Measurements from ENCODE around the gene UBAC2. TPM values are rescaled to one million over a fixed set of nuclear protein-coding genes. Genes with fewer than 3 reads are reported as not detected.

UBAC2 gene
- total and polyA plus RNA-seq, 2 donors (not counting 3 experiments of a cell fraction or from before 2014, with no cell fraction given), result 45.7 to 54.4 TPM

DNA sequence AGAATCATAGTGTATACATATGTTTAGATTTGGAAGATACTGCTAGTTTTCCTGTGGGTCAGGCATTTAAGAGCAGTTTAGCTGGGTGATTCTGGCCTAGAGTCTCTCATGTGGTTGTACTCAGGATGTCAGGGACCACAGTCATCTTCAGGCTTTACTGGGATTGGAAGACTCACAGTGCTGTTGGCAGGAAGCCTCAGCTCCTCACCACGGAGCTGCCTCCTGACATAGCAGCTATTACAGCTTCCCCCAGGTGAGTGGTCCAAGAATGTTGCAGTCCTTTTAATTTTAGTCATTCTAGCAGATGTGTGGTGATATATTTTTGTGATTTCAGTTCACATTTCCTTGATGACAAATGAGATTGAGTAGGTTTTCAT lies 74.4 kb downstream of the UBAC2 start:
- ChIA-PET POLR2A (no interaction called here), CTCF (interaction anchor here (0.7 to 2.0 kb wide), 4 partner anchors 9 to 161 kb away, joined by 3 to 12 read pairs (median 6); no protein-coding TSS in a partner anchor)
- Histone ChIP-seq H3K9ac (replicated peaks; ENCODE audit: extremely low read depth, insufficient read depth, low read length) (no peak overlapping the region), H2AFZ (ENCODE audit: low read depth, low read length) (no peak overlapping the region), H3K4me2 (ENCODE audit: insufficient read depth, low read length) (no peak overlapping the region), H3K4me3 (replicated peaks in 1 of 3; ENCODE audit: insufficient read depth in 1 of 3, low read depth in 1 of 3, low read length in 3 of 3) (no peak overlapping the region), H3K79me2 (ENCODE audit: control insufficient read depth, insufficient read depth, low read length) (no peaks in the 10 kb centered on the region), H3K36me3 (ENCODE audit: control insufficient read depth in 2 of 2, extremely low read depth in 1 of 2, insufficient read depth in 2 of 2, low read length in 2 of 2) (no peaks in the 10 kb centered on the region), H3K9me1 (replicated peaks; ENCODE audit: control insufficient read depth, extremely low read depth, insufficient read depth, low read length) (no peaks in the 10 kb centered on the region), H4K20me1 (replicated peaks; ENCODE audit: control insufficient read depth, extremely low read depth, insufficient read depth, low read length) (no peaks in the 10 kb centered on the region), H3K27me3 (ENCODE audit: control insufficient read depth in 2 of 2, insufficient read depth in 2 of 2, low read length in 2 of 2) (no peaks in the 10 kb centered on the region), H3K9me3 (replicated peaks; ENCODE audit: control insufficient read depth, insufficient read depth, low read length) (no peaks in the 10 kb centered on the region), H3K27ac (ENCODE audit: insufficient read depth, low read depth, low read length) (no peak overlapping the region), H3K4me1 (ENCODE audit: control insufficient read depth, extremely low read depth, insufficient read depth, low read length) (no peaks in the 10 kb centered on the region)
- intact Hi-C loops (cut with micrococcal nuclease), result no loop called here
- no TSS peak for BruUV-seq (replicated peaks)
- no peak for TF ChIP-seq POLR2A (IDR thresholded peaks at IDR 0.05; ENCODE audit: low read depth, low read length)
- TF ChIP-seq MYC (IDR thresholded peaks at IDR 0.05; ENCODE audit: low read depth, low read length), result no peak
- TF ChIP-seq EZH2 (IDR thresholded peaks at IDR 0.05; ENCODE audit: borderline replicate concordance, low read depth, low read length, severe bottlenecking), result no peak
- TF ChIP-seq JUN (IDR thresholded peaks at IDR 0.05; ENCODE audit: borderline replicate concordance, insufficient read depth, insufficient read length, low read depth), result no peak
- dilution Hi-C loops (cut with MboI; ENCODE audit: extremely low pct_ligation_motif_present, low sequenced_read_pairs), result no loop called here
- no peak for DNase-seq (ENCODE audit: low read depth, low spot score)
- FAIRE-seq, result no peak

DNA sequence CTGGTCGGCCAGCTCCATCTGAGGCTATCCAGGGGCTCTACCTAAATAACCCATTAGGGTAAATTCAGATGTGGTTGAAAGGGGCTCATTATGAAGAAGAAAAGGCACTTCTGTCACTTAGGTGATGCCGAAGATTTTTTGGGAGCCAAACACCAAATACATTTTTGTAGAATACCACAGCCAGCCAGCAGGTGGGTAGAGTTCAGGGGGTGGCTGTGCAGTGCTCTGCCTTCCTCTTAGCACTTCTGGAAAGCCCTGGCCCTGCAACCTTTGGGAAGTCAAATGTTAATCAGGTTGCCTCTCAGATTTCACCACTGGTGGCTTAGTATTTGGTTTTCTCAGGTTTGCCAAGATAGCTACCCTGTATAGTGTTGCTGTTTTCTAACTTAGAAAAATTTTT lies 76.1 kb downstream of the UBAC2 start:
- FAIRE-seq (no peak), DNase-seq (ENCODE audit: low read depth, low spot score) (no peak)
- no peak overlapping the region for H3K9ac ChIP-seq (replicated peaks; ENCODE audit: extremely low read depth, insufficient read depth, low read length)
- no peaks in the 10 kb centered on the region for H4K20me1 ChIP-seq (replicated peaks; ENCODE audit: control insufficient read depth, extremely low read depth, insufficient read depth, low read length)
- no peaks in the 10 kb centered on the region for H3K36me3 ChIP-seq (ENCODE audit: control insufficient read depth in 2 of 2, extremely low read depth in 1 of 2, insufficient read depth in 2 of 2, low read length in 2 of 2)
- TF ChIP-seq POLR2AphosphoS5 (IDR thresholded peaks at IDR 0.05; ENCODE audit: insufficient read depth, low read depth, low read length) (no peak), GATA2 (IDR thresholded peaks at IDR 0.05; ENCODE audit: insufficient read depth, insufficient read length, low read depth, low read length) (no peak), FOS (IDR thresholded peaks at IDR 0.05; ENCODE audit: borderline replicate concordance, insufficient read depth, low read length) (no peak), JUN (IDR thresholded peaks at IDR 0.05; ENCODE audit: borderline replicate concordance, insufficient read depth, insufficient read length, low read depth) (no peak), EZH2 (IDR thresholded peaks at IDR 0.05; ENCODE audit: borderline replicate concordance, low read depth, low read length, severe bottlenecking) (no peak), POLR2A (IDR thresholded peaks at IDR 0.05; ENCODE audit: low read depth, low read length) (no peak), MYC (IDR thresholded peaks at IDR 0.05; ENCODE audit: low read depth, low read length) (no peak)
- TF ChIP-seq, protein P1, sequence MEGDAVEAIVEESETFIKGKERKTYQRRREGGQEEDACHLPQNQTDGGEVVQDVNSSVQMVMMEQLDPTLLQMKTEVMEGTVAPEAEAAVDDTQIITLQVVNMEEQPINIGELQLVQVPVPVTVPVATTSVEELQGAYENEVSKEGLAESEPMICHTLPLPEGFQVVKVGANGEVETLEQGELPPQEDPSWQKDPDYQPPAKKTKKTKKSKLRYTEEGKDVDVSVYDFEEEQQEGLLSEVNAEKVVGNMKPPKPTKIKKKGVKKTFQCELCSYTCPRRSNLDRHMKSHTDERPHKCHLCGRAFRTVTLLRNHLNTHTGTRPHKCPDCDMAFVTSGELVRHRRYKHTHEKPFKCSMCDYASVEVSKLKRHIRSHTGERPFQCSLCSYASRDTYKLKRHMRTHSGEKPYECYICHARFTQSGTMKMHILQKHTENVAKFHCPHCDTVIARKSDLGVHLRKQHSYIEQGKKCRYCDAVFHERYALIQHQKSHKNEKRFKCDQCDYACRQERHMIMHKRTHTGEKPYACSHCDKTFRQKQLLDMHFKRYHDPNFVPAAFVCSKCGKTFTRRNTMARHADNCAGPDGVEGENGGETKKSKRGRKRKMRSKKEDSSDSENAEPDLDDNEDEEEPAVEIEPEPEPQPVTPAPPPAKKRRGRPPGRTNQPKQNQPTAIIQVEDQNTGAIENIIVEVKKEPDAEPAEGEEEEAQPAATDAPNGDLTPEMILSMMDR (IDR thresholded peaks at IDR 0.05; ENCODE audit: extremely low read depth in 1 of 2, insufficient read depth in 1 of 2, low read depth in 1 of 2, low read length in 2 of 2), result no peak
- TF ChIP-seq, protein P2, sequence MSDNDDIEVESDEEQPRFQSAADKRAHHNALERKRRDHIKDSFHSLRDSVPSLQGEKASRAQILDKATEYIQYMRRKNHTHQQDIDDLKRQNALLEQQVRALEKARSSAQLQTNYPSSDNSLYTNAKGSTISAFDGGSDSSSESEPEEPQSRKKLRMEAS (IDR thresholded peaks at IDR 0.05; ENCODE audit: insufficient read depth, insufficient read length), result no peak
- no peaks in the 10 kb centered on the region for H3K79me2 ChIP-seq (ENCODE audit: control insufficient read depth, insufficient read depth, low read length)
- H3K27ac ChIP-seq (ENCODE audit: insufficient read depth, low read depth, low read length), result no peak overlapping the region
- no peaks in the 10 kb centered on the region for H3K9me3 ChIP-seq (replicated peaks; ENCODE audit: control insufficient read depth, insufficient read depth, low read length)
- ChIA-PET CTCF (interaction anchor here (1.6 kb wide), 1 partner anchor 9 kb away, joined by 4 read pairs; no protein-coding TSS in a partner anchor), POLR2A (no interaction called here)
- intact Hi-C loops (cut with micrococcal nuclease) (no loop called here), dilution Hi-C loops (cut with MboI; ENCODE audit: extremely low pct_ligation_motif_present, low sequenced_read_pairs) (no loop called here)
- H3K4me2 ChIP-seq (ENCODE audit: insufficient read depth, low read length), result no peak overlapping the region
- no peak overlapping the region for H3K4me3 ChIP-seq (replicated peaks in 1 of 3; ENCODE audit: insufficient read depth in 1 of 3, low read depth in 1 of 3, low read length in 3 of 3)
- H3K9me1 ChIP-seq (replicated peaks; ENCODE audit: control insufficient read depth, extremely low read depth, insufficient read depth, low read length), result no peaks in the 10 kb centered on the region
- H3K27me3 ChIP-seq (ENCODE audit: control insufficient read depth in 2 of 2, insufficient read depth in 2 of 2, low read length in 2 of 2), result no peaks in the 10 kb centered on the region
- H2AFZ ChIP-seq (ENCODE audit: low read depth, low read length), result no peak overlapping the region
- BruUV-seq (replicated peaks), result no TSS peak
- no peaks in the 10 kb centered on the region for H3K4me1 ChIP-seq (ENCODE audit: control insufficient read depth, extremely low read depth, insufficient read depth, low read length)
